Measurements from ENCODE around the gene NCAM2.

The NCAM2 gene

GRCh38 chr21:21196848-21197247 lies 198.6 kb downstream of the NCAM2 start:
- Histone ChIP-seq H3K4me1 (ENCODE audit: insufficient read depth, low read length, poor library complexity, severe bottlenecking) (no peaks in the 10 kb centered on the region), H3K9me2 (replicated peaks; ENCODE audit: low read depth, low read length) (no peaks in the 10 kb centered on the region), H4K20me1 (ENCODE audit: insufficient read depth, low read length, poor library complexity, severe bottlenecking) (no peaks in the 10 kb centered on the region), H3K9me3 (ENCODE audit: insufficient read depth, low read depth, low read length) (no peaks in the 10 kb centered on the region), H2AFZ (ENCODE audit: low read length) (no peak overlapping the region), H3K79me2 (ENCODE audit: insufficient read depth, low read length) (no peaks in the 10 kb centered on the region), H3K4me3 (ENCODE audit: low read length, poor library complexity, severe bottlenecking) (no peak overlapping the region), H3K9ac (ENCODE audit: low read depth, low read length, poor library complexity, severe bottlenecking) (no peak overlapping the region), H3K27me3 (ENCODE audit: insufficient read depth, low read length, poor library complexity, severe bottlenecking) (no peaks in the 10 kb centered on the region), H3K4me2 (ENCODE audit: low read depth, low read length, poor library complexity, severe bottlenecking) (no peak overlapping the region), H3F3A (ENCODE audit: low read depth) (no peaks in the 10 kb centered on the region), H3K36me3 (ENCODE audit: insufficient read depth, low read length) (no peaks in the 10 kb centered on the region)
- TF ChIP-seq CTCF (conservative IDR thresholded peaks at IDR 0.05; ENCODE audit: low read length): no peak
- no peak for TF ChIP-seq EZH2phosphoT487 (IDR thresholded peaks at IDR 0.05; ENCODE audit: borderline replicate concordance)

GRCh38 chr21:21199342-21200102 lies 201.3 kb downstream of the NCAM2 start:
- no peak for TF ChIP-seq EZH2phosphoT487 (IDR thresholded peaks at IDR 0.05; ENCODE audit: borderline replicate concordance)
- TF ChIP-seq CTCF (conservative IDR thresholded peaks at IDR 0.05; ENCODE audit: low read length): no peak
- H3K4me1 ChIP-seq (ENCODE audit: insufficient read depth, low read length, poor library complexity, severe bottlenecking): no peaks in the 10 kb centered on the region
- H2AFZ ChIP-seq (ENCODE audit: low read length): no peak overlapping the region
- H3K36me3 ChIP-seq (ENCODE audit: insufficient read depth, low read length): no peaks in the 10 kb centered on the region
- H3K79me2 ChIP-seq (ENCODE audit: insufficient read depth, low read length): no peaks in the 10 kb centered on the region
- H4K20me1 ChIP-seq (ENCODE audit: insufficient read depth, low read length, poor library complexity, severe bottlenecking): no peaks in the 10 kb centered on the region
- no peaks in the 10 kb centered on the region for H3K9me2 ChIP-seq (replicated peaks; ENCODE audit: low read depth, low read length)
- H3F3A ChIP-seq (ENCODE audit: low read depth): no peaks in the 10 kb centered on the region
- no peak overlapping the region for H3K4me3 ChIP-seq (ENCODE audit: low read length, poor library complexity, severe bottlenecking)
- no peaks in the 10 kb centered on the region for H3K27me3 ChIP-seq (ENCODE audit: insufficient read depth, low read length, poor library complexity, severe bottlenecking)
- no peak overlapping the region for H3K4me2 ChIP-seq (ENCODE audit: low read depth, low read length, poor library complexity, severe bottlenecking)
- no peaks in the 10 kb centered on the region for H3K9me3 ChIP-seq (ENCODE audit: insufficient read depth, low read depth, low read length)
- no peak overlapping the region for H3K9ac ChIP-seq (ENCODE audit: low read depth, low read length, poor library complexity, severe bottlenecking)

GRCh38 chr21:21200103-21200938 lies 202.1 kb downstream of the NCAM2 start:
- no peak overlapping the region for H3K4me2 ChIP-seq (ENCODE audit: low read depth, low read length, poor library complexity, severe bottlenecking)
- TF ChIP-seq CTCF (conservative IDR thresholded peaks at IDR 0.05; ENCODE audit: low read length) (no peak), EZH2phosphoT487 (IDR thresholded peaks at IDR 0.05; ENCODE audit: borderline replicate concordance) (no peak)
- H3K36me3 ChIP-seq (ENCODE audit: insufficient read depth, low read length): no peaks in the 10 kb centered on the region
- H2AFZ ChIP-seq (ENCODE audit: low read length): no peak overlapping the region
- no peaks in the 10 kb centered on the region for H3K9me3 ChIP-seq (ENCODE audit: insufficient read depth, low read depth, low read length)
- H3K9ac ChIP-seq (ENCODE audit: low read depth, low read length, poor library complexity, severe bottlenecking): no peak overlapping the region
- no peaks in the 10 kb centered on the region for H3K27me3 ChIP-seq (ENCODE audit: insufficient read depth, low read length, poor library complexity, severe bottlenecking)
- no peaks in the 10 kb centered on the region for H3F3A ChIP-seq (ENCODE audit: low read depth)
- H4K20me1 ChIP-seq (ENCODE audit: insufficient read depth, low read length, poor library complexity, severe bottlenecking): no peaks in the 10 kb centered on the region
- H3K79me2 ChIP-seq (ENCODE audit: insufficient read depth, low read length): no peaks in the 10 kb centered on the region
- H3K9me2 ChIP-seq (replicated peaks; ENCODE audit: low read depth, low read length): no peaks in the 10 kb centered on the region
- no peak overlapping the region for H3K4me3 ChIP-seq (ENCODE audit: low read length, poor library complexity, severe bottlenecking)
- H3K4me1 ChIP-seq (ENCODE audit: insufficient read depth, low read length, poor library complexity, severe bottlenecking): no peaks in the 10 kb centered on the region

All from Loucy (cell line).